NCI-H510A (cell line): ENCODE results near the gene ACSF3.

Experiments used
- DNase-seq: peaks from one replicate; lab custom pipeline; 2025; lab: John Stamatoyannopoulos, UW

ACSF3 gene

GRCh38 chr16:89131783-89132182, 38.1 kb downstream of the ACSF3 start:
- DNase-seq = no peak

- DNase-seq = no peak
Observed at GRCh38 chr16:89132194-89133005, 38.7 kb downstream of the ACSF3 start.

GRCh38 chr16:89133457-89134127, 39.9 kb downstream of the ACSF3 start:
- no peak for DNase-seq

GRCh38 chr16:89134269-89134668, 40.6 kb downstream of the ACSF3 start:
- no peak for DNase-seq

GRCh38 chr16:89135166-89135565, 41.5 kb downstream of the ACSF3 start:
- no peak for DNase-seq

GRCh38 chr16:89135971-89136765, 42.5 kb downstream of the ACSF3 start:
- DNase-seq = no peak

- DNase-seq = no peak
Observed at GRCh38 chr16:89136931-89137330, 43.3 kb downstream of the ACSF3 start.

GRCh38 chr16:89137666-89138512, 44.2 kb downstream of the ACSF3 start:
- no peak for DNase-seq

GRCh38 chr16:89138513-89138795, 44.8 kb downstream of the ACSF3 start:
- no peak for DNase-seq

GRCh38 chr16:89138843-89139520, 45.3 kb downstream of the ACSF3 start:
- DNase-seq = no peak

GRCh38 chr16:89139907-89140361, 46.3 kb downstream of the ACSF3 start:
- no peak for DNase-seq

GRCh38 chr16:89140401-89140800, 46.7 kb downstream of the ACSF3 start:
- DNase-seq = no peak

GRCh38 chr16:89140981-89141883, 47.6 kb downstream of the ACSF3 start:
- DNase-seq = no peak

- DNase-seq = no peak
Observed at GRCh38 chr16:89141884-89142267, 48.2 kb downstream of the ACSF3 start.

- DNase-seq = no peak
Observed at GRCh38 chr16:89142474-89143195, 49.0 kb downstream of the ACSF3 start.

- DNase-seq = no peak
Observed at GRCh38 chr16:89143201-89143741, 49.6 kb downstream of the ACSF3 start.

- DNase-seq = no peak
Observed at GRCh38 chr16:89143911-89144675, 50.4 kb downstream of the ACSF3 start.

GRCh38 chr16:89144681-89145080, 51.0 kb downstream of the ACSF3 start:
- DNase-seq = no peak
